K562 (cell line): ENCODE data around the gene DNM1. TPM values are rescaled to one million over a fixed set of nuclear protein-coding genes. Genes with fewer than 3 reads are reported as not detected.
A peak's percentile ranks its signal among the peaks of the same experiment; 100 is the strongest.

ENCODE experiments used
- ATF3 ChIP-seq, 2 experiments: fragments of 450-650 bp in 1 of 2; sonication (generic) in 1 of 2; formaldehyde crosslinking in 1 of 2; IDR thresholded peaks in 1 of 2; conservative IDR thresholded peaks in 1 of 2; 2 replicates each; pipeline versions ENCODE4 v1.6.1 to v1.8.1; 2016 to 2023; ENCODE audit warnings: mild to moderate bottlenecking in 2 of 2, moderate library complexity in 2 of 2, inconsistent platforms in 1 of 2, missing genetic modification reagents in 1 of 2
- CREBBP ChIP-seq: IDR thresholded peaks from one replicate; pipeline ENCODE4 v1.6.1; 2012; ENCODE audit warnings: low read depth, mild to moderate bottlenecking, control low read depth, inconsistent platforms, low read length
- CREM ChIP-seq: IDR thresholded peaks from 2 replicates; pipeline ENCODE4 v1.6.1; 2014; ENCODE audit warnings: antibody characterized with exemption, low read depth
- KDM4B ChIP-seq, 2 experiments: fragments of 450-650 bp in 1 of 2; sonication (generic) in 1 of 2; IDR thresholded peaks; 2 replicates each; pipeline ENCODE4 v1.6.1; 2016 to 2017; ENCODE audit warnings: borderline replicate concordance in 2 of 2, antibody characterized with exemption in 1 of 2, low read depth in 1 of 2, mild to moderate bottlenecking in 1 of 2
- KDM5B ChIP-seq: fragments of 200-600 bp; sonication (generic); IDR thresholded peaks from 2 replicates; pipeline ENCODE4 v1.6.1; 2012; ENCODE audit warnings: low read depth, mild to moderate bottlenecking, moderate library complexity, low read length, control low read depth, inconsistent platforms; ENCODE audit not compliant: insufficient replicate concordance
- L3MBTL2 ChIP-seq: fragments of 450-650 bp; IDR thresholded peaks from 2 replicates; pipeline ENCODE4 v1.6.1; 2016; ENCODE audit warnings: mild to moderate bottlenecking, moderate library complexity
- MLX ChIP-seq, 2 experiments: fragments of 450-650 bp in 1 of 2; sonication (generic) in 1 of 2; formaldehyde crosslinking; conservative IDR thresholded peaks; 2 replicates each; pipeline versions ENCODE4 v1.4.0 to v1.8.1; 2020 to 2022; ENCODE audit warnings: mild to moderate bottlenecking in 1 of 2, missing genetic modification reagents in 1 of 2
- NR1H2 ChIP-seq: sonication (generic); formaldehyde crosslinking; IDR thresholded peaks from 2 replicates; pipeline ENCODE4 v1.4.0; 2020; ENCODE audit warnings: mild to moderate bottlenecking, missing genetic modification reagents
- PHF21A ChIP-seq: fragments of 450-650 bp; IDR thresholded peaks from 2 replicates; pipeline ENCODE4 v1.6.1; 2017; ENCODE audit warnings: low read depth, borderline replicate concordance
- RFX5 ChIP-seq: IDR thresholded peaks from 2 replicates; pipeline ENCODE4 v1.6.1; 2011; ENCODE audit warnings: low read depth, mild to moderate bottlenecking, improper control_type of control experiment, low read length
- SMAD3 ChIP-seq: fragments of 450-650 bp; formaldehyde crosslinking; conservative IDR thresholded peaks from 2 replicates; pipeline ENCODE4 v1.4.0; 2020; ENCODE audit warnings: mild to moderate bottlenecking
- TCF3 ChIP-seq: sonication (generic); formaldehyde crosslinking; IDR thresholded peaks from 2 replicates; pipeline ENCODE4 v1.4.0; 2020; ENCODE audit warnings: mild to moderate bottlenecking, missing genetic modification reagents
- YY1 ChIP-seq, 3 experiments: IDR thresholded peaks; 2 replicates each; pipeline ENCODE4 v1.6.1; 2011; ENCODE audit warnings: low read length in 2 of 3, mild to moderate bottlenecking in 2 of 3, moderate library complexity in 2 of 3, borderline replicate concordance in 1 of 3, control low read depth in 1 of 3, low read depth in 1 of 3; ENCODE audit not compliant: insufficient read depth in 3 of 3, insufficient replicate concordance in 2 of 3, control insufficient read depth in 1 of 3, insufficient read length in 1 of 3; ENCODE audit errors: extremely low read depth in 1 of 3
- ZNF274 ChIP-seq: IDR thresholded peaks from 2 replicates; pipeline ENCODE4 v1.6.1; 2011; ENCODE audit warnings: low read depth, mild to moderate bottlenecking, low read length, moderate library complexity, borderline replicate concordance
- ZNF3 ChIP-seq: fragments of 250-450 bp; sonication (Bioruptor Pico); IDR thresholded peaks from 2 replicates; pipeline ENCODE4 v1.5.0; 2021; ENCODE audit warnings: mild to moderate bottlenecking, moderate library complexity
- ZNF583 ChIP-seq: fragments of 250-450 bp; sonication (Bioruptor Pico); IDR thresholded peaks from 2 replicates; pipeline ENCODE4 v1.4.0; 2020
- ZSCAN29 ChIP-seq: fragments of 450-650 bp; IDR thresholded peaks from 2 replicates; pipeline ENCODE4 v1.6.1; 2017
- polyA plus RNA-seq, 8 experiments: library from polyadenylated mRNA; depleted of rRNA in 4 of 8; stranded (reverse) in 5 of 8; unstranded in 3 of 8; fragments of >200 nt; fragmentation: Nextera tagmentation in 2 of 8; fragmentation: Illumina TruSeq in 1 of 8; extraction: Ambion mirVana in 2 of 8; extraction: Trizol in 1 of 8; gene quantifications; 2 replicates each; pipeline versions ENCODE4 v1.2.1 to v1.2.3, GENCODE V29; 2011 to 2014; ENCODE audit warnings: inconsistent platforms in 1 of 8, missing spikeins in 1 of 8
- total RNA-seq, 7 experiments: library from RNA; depleted of rRNA in 6 of 7; stranded (reverse); fragments of >200 nt in 6 of 7; fragmentation: Illumina TruSeq in 2 of 7; extraction: Trizol in 2 of 7; gene quantifications; 2 replicates each; pipeline versions ENCODE4 v1.2.1 to v1.2.3, GENCODE V29; 2011 to 2021; ENCODE audit warnings: low replicate concordance in 1 of 7
- TF ChIP-seq, protein P1 (sequence below): IDR thresholded peaks from 2 replicates; pipeline ENCODE4 v1.6.1; 2011; ENCODE audit not compliant: insufficient read length; ENCODE audit errors: extremely low read depth
- TF ChIP-seq, protein P2 (sequence below), 2 experiments: IDR thresholded peaks in 1 of 2; conservative IDR thresholded peaks in 1 of 2; 2 replicates each; pipeline ENCODE4 v1.6.1; 2016; ENCODE audit warnings: low read depth in 2 of 2, mild to moderate bottlenecking in 1 of 2, missing compliant biosample characterization in 1 of 2, missing genetic modification characterization in 1 of 2, moderate library complexity in 1 of 2

Gene DNM1
- total and polyA plus RNA-seq, 9 of the 15 experiments (the other 6 are each of a cell fraction or from before 2014, with no cell fraction given): 0.39 to 23.1 (median 9.1) TPM

- TF ChIP-seq NR1H2 (CRISPR knock-in tag) (no peak), PHF21A (no peak), YY1 (IDR thresholded peaks at IDR 0.05; ENCODE audit: borderline replicate concordance in 1 of 3, control insufficient read depth in 1 of 3, extremely low read depth in 1 of 3, insufficient read depth in 3 of 3, insufficient read length in 1 of 3, insufficient replicate concordance in 2 of 3, low read depth in 1 of 3, low read length in 2 of 3) (peak in 1 of 3 experiments; percentile 82), L3MBTL2 (peak; percentile 63; the same call in 1 of the 2 replicates), ZNF274 (no peak; the same call in 1 of the 2 replicates), KDM4B (IDR thresholded peaks at IDR 0.05; ENCODE audit: borderline replicate concordance in 2 of 2, low read depth in 1 of 2) (no peak), SMAD3 (0 out of 2 replicates have a peak, but pooled peaks have one; percentile 40), ZSCAN29 (peak; percentile 82; the same call in 1 of the 2 replicates), RFX5 (peak; percentile 54; the same call in 1 of the 2 replicates), MLX (CRISPR knock-in tag; conservative IDR thresholded peaks at IDR 0.05) (0 out of 4 replicates have a peak, but pooled peaks have one; percentile 13 to 62), ZNF583 (CRISPR knock-in tag) (peak; percentile 89), CREM (no peak), ATF3 (IDR thresholded peaks at IDR 0.05) (no peak), ATF3 (CRISPR knock-in tag; conservative IDR thresholded peaks at IDR 0.05) (peak; percentile 73; the same call in 1 of the 2 replicates), TCF3 (CRISPR knock-in tag) (no peak), CREBBP (no peak), ZNF3 (CRISPR knock-in tag) (no peak), KDM5B (peak; percentile 73)
- TF ChIP-seq, protein P1, sequence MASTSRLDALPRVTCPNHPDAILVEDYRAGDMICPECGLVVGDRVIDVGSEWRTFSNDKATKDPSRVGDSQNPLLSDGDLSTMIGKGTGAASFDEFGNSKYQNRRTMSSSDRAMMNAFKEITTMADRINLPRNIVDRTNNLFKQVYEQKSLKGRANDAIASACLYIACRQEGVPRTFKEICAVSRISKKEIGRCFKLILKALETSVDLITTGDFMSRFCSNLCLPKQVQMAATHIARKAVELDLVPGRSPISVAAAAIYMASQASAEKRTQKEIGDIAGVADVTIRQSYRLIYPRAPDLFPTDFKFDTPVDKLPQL: no peak
- TF ChIP-seq, protein P2, sequence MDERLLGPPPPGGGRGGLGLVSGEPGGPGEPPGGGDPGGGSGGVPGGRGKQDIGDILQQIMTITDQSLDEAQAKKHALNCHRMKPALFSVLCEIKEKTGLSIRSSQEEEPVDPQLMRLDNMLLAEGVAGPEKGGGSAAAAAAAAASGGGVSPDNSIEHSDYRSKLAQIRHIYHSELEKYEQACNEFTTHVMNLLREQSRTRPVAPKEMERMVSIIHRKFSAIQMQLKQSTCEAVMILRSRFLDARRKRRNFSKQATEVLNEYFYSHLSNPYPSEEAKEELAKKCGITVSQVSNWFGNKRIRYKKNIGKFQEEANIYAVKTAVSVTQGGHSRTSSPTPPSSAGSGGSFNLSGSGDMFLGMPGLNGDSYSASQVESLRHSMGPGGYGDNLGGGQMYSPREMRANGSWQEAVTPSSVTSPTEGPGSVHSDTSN (CRISPR knock-in tag; IDR thresholded peaks at IDR 0.05; ENCODE audit: low read depth): no peak
- TF ChIP-seq, protein P2 (tag; conservative IDR thresholded peaks at IDR 0.05; ENCODE audit: low read depth): no peak
These were observed at the start of gene DNM1 (continued) for GRCh38 chr9:128203024-128203706.
